Mesenchymal stem cell (in vitro differentiated cells and primary cell): ENCODE data around the gene FMN2.
A peak's percentile ranks its signal among the peaks of the same experiment; 100 is the strongest.

Experiments
- DNase-seq: peaks from one replicate; pipeline ENCODE4 v3.0.0-alpha.2; 2013
- H2AFZ ChIP-seq: one replicate; pipeline ENCODE4 v1.6.1; 2013; ENCODE audit warnings: low read depth, mild to moderate bottlenecking, control low read depth, inconsistent platforms, low read length, moderate library complexity
- H2AK5ac ChIP-seq: 2 replicates; pipeline ENCODE4 v1.6.1; 2013; ENCODE audit warnings: low read length, moderate library complexity, mild to moderate bottlenecking, inconsistent platforms; ENCODE audit not compliant: severe bottlenecking
- H2BK120ac ChIP-seq: one replicate; pipeline ENCODE4 v1.6.1; 2013; ENCODE audit warnings: low read depth, mild to moderate bottlenecking, inconsistent platforms, low read length, moderate library complexity
- H2BK12ac ChIP-seq, 2 experiments: one replicate each; pipeline ENCODE4 v1.6.1; 2013; ENCODE audit warnings: inconsistent platforms in 2 of 2, low read length in 2 of 2, mild to moderate bottlenecking in 2 of 2, moderate library complexity in 2 of 2, control low read depth in 1 of 2
- H2BK15ac ChIP-seq: one replicate; pipeline ENCODE4 v1.6.1; 2013; ENCODE audit warnings: mild to moderate bottlenecking, low read depth, inconsistent platforms; ENCODE audit not compliant: poor library complexity, severe bottlenecking
- H2BK5ac ChIP-seq: 2 replicates; pipeline ENCODE4 v1.6.1; 2013; ENCODE audit warnings: low read depth, mild to moderate bottlenecking, low read length, control low read depth, inconsistent platforms; ENCODE audit not compliant: poor library complexity, severe bottlenecking
- H3K14ac ChIP-seq, 2 experiments: one replicate each; pipeline ENCODE4 v1.6.1; 2013; ENCODE audit warnings: inconsistent platforms in 2 of 2, low read length in 2 of 2, control low read depth in 1 of 2, mild to moderate bottlenecking in 1 of 2, moderate library complexity in 1 of 2
- H3K18ac ChIP-seq, 2 experiments: one replicate each; pipeline ENCODE4 v1.6.1; 2013; ENCODE audit warnings: inconsistent platforms in 2 of 2, low read length in 2 of 2, control low read depth in 1 of 2, low read depth in 1 of 2, mild to moderate bottlenecking in 1 of 2
- H3K23ac ChIP-seq, 2 experiments: one replicate each; pipeline ENCODE4 v1.6.1; 2013; ENCODE audit warnings: inconsistent platforms in 2 of 2, low read length in 2 of 2, mild to moderate bottlenecking in 2 of 2, moderate library complexity in 2 of 2, control low read depth in 1 of 2
- H3K27ac ChIP-seq: 2 replicates; pipeline ENCODE4 v1.5.1; 2013; ENCODE audit warnings: mild to moderate bottlenecking, moderate library complexity, low read length, control low read depth, inconsistent platforms; ENCODE audit not compliant: poor library complexity, severe bottlenecking
- H3K27me3 ChIP-seq, 2 experiments: 2 replicates each; pipeline versions ENCODE4 v1.6.1 to v1.7.0; 2013; ENCODE audit warnings: low read length in 2 of 2, mild to moderate bottlenecking in 2 of 2, moderate library complexity in 2 of 2, control low read depth in 1 of 2, inconsistent platforms in 1 of 2; ENCODE audit not compliant: control insufficient read depth in 1 of 2, insufficient read depth in 1 of 2
- H3K36me3 ChIP-seq, 2 experiments: 2 replicates each; pipeline versions ENCODE4 v1.6.1 to v1.7.0; 2013; ENCODE audit warnings: low read length in 2 of 2, control low read depth in 1 of 2, inconsistent platforms in 1 of 2, low read depth in 1 of 2, mild to moderate bottlenecking in 1 of 2; ENCODE audit not compliant: insufficient read depth in 2 of 2, control insufficient read depth in 1 of 2
- H3K4ac ChIP-seq, 2 experiments: one replicate each; pipeline ENCODE4 v1.6.1; 2013; ENCODE audit warnings: inconsistent platforms in 2 of 2, low read length in 2 of 2, mild to moderate bottlenecking in 2 of 2, moderate library complexity in 2 of 2, control low read depth in 1 of 2, low read depth in 1 of 2
- H3K4me1 ChIP-seq: 2 replicates; pipeline ENCODE4 v1.6.1; 2013; ENCODE audit warnings: low read depth, low read length, control low read depth; ENCODE audit not compliant: control insufficient read depth, insufficient read depth
- H3K4me2 ChIP-seq: 2 replicates; pipeline ENCODE4 v1.6.1; 2013; ENCODE audit warnings: low read length, mild to moderate bottlenecking, inconsistent platforms; ENCODE audit not compliant: poor library complexity, severe bottlenecking
- H3K4me3 ChIP-seq, 2 experiments: 2 replicates each; pipeline versions ENCODE4 v1.5.1 to v1.7.0; 2013; ENCODE audit warnings: low read length in 2 of 2, mild to moderate bottlenecking in 2 of 2, control low read depth in 1 of 2, low read depth in 1 of 2; ENCODE audit not compliant: insufficient read depth in 1 of 2
- H3K79me1 ChIP-seq: replicated peaks from 2 replicates; pipeline ENCODE4 v1.6.1; 2013; ENCODE audit warnings: mild to moderate bottlenecking, control low read depth, low read length, inconsistent platforms; ENCODE audit not compliant: poor library complexity, severe bottlenecking
- H3K9ac ChIP-seq: 2 replicates; pipeline ENCODE4 v1.7.0; 2013; ENCODE audit warnings: mild to moderate bottlenecking, low read length, moderate library complexity
- H3K9me3 ChIP-seq: 2 replicates; pipeline ENCODE4 v1.7.0; 2013; ENCODE audit warnings: mild to moderate bottlenecking, low read length; ENCODE audit not compliant: control insufficient read depth
- H4K8ac ChIP-seq: one replicate; pipeline ENCODE4 v1.6.1; 2013; ENCODE audit warnings: inconsistent platforms, mild to moderate bottlenecking, low read length, moderate library complexity
- H4K91ac ChIP-seq: one replicate; pipeline ENCODE4 v1.6.1; 2013; ENCODE audit warnings: mild to moderate bottlenecking, low read length, inconsistent platforms
- WGBS: methylation state at CpG from one replicate; pipeline ENCODE4 v1.1.7; 2013; ENCODE audit warnings: mixed read lengths; 5-methylcytosine and 5-hydroxymethylcytosine counted together

The FMN2 gene

DNA sequence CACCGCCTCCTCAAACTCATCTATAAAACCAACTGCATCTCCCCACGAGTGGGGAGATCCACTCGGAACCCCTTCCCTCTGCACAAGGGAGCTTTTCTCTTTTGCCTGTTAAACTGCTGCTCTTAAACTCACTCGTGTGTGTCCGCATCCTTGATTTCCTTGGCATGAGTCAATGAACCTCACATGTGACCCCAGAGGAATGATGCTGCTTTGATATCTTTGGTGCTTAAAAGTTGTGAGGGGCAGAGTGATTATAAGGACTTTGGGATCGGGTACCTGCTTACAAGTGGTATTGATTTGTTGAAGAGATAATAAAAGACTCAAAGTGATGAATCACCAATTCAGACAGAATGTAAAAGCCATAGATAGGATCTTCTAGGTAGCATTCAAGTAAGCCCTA is 394.9 kb downstream of the FMN2 start:
- H2BK15ac ChIP-seq, result no peak overlapping the region
- 89% methylated on average over 6 of the region's 6 CpGs for WGBS
- H3K9ac ChIP-seq, result no peak overlapping the region
- no peak overlapping the region for H3K23ac ChIP-seq
- H3K4ac ChIP-seq, result no peak overlapping the region
- H2AFZ ChIP-seq, result no peak overlapping the region
- no peak overlapping the region for H2AK5ac ChIP-seq
- no peak overlapping the region for H2BK5ac ChIP-seq
- DNase-seq, result no peak
- H3K36me3 ChIP-seq, result peaks cover 0 to 26% of the 10 kb centered on the region in 2 experiments
- H3K27ac ChIP-seq, result no peak overlapping the region
- H2BK120ac ChIP-seq, result no peak overlapping the region
- H4K91ac ChIP-seq, result no peak overlapping the region
- H3K27me3 ChIP-seq, result no peaks in the 10 kb centered on the region
- H4K8ac ChIP-seq, result no peak overlapping the region
- no peak overlapping the region for H3K4me3 ChIP-seq
- H3K4me2 ChIP-seq, result no peak overlapping the region
- peaks cover 12% of the 10 kb centered on the region for H3K4me1 ChIP-seq
- no peaks in the 10 kb centered on the region for H3K79me1 ChIP-seq
- H2BK12ac ChIP-seq, result no peak overlapping the region
- H3K14ac ChIP-seq, result no peak overlapping the region
- H3K18ac ChIP-seq, result no peak overlapping the region
- no peaks in the 10 kb centered on the region for H3K9me3 ChIP-seq

DNA sequence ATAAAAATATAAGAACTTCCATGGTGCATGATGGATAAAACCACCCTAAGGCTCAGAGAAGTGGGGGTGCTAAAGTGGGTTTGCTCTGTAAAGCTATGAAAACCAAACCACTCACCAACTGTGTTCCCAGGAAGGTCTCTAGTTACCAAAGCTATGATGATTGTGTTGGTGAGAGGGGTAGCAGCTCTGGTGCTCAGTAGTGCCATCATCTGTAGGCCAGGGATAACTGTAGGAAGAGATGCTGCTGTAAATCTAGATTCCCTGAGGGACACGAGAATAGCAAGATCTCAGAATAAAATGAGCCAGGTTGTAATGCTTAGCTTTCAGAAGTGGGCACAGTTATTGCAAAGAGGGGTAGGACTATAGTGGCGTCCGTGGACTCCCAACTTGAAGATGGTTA is 395.8 kb downstream of the FMN2 start:
- Histone ChIP-seq H3K18ac (no peak overlapping the region), H3K27me3 (no peaks in the 10 kb centered on the region)
- WGBS, result 91% methylated on average over 3 of the region's 3 CpGs

DNA sequence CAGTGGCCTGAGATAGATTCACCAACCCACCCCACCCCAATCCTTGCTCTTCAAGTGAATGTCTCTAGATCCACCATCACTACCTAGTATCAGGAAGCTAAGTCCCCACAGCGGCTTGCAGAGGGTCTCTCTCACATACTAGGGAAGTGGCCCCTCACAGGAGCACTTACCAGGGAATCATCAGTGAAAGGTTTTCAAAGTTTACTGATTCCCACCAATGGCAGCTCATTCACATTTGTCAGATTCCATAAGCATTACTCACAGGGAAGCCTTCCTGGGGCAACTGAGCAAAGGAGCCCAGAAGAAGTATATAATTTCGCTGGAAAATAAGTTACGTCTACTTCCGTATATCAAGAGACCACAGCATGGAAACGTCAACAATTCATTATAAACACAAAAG is 399.5 kb downstream of the FMN2 start:
- no peak overlapping the region for H4K91ac ChIP-seq
- no peak overlapping the region for H3K4me2 ChIP-seq
- no peak overlapping the region for H3K4ac ChIP-seq
- H3K36me3 ChIP-seq, result peaks cover 0 to 41% of the 10 kb centered on the region in 2 experiments
- no peak overlapping the region for H2BK12ac ChIP-seq
- H3K4me1 ChIP-seq, result peaks cover 9% of the 10 kb centered on the region
- no peaks in the 10 kb centered on the region for H3K27me3 ChIP-seq
- H3K23ac ChIP-seq, result no peak overlapping the region
- H3K9me3 ChIP-seq, result no peaks in the 10 kb centered on the region
- H3K79me1 ChIP-seq, result no peaks in the 10 kb centered on the region
- peak overlapping the region; percentile 27 for H3K27ac ChIP-seq
- WGBS, result 15% methylated on average over 4 of the region's 5 CpGs
- no peak overlapping the region for H2BK5ac ChIP-seq
- no peak overlapping the region for H3K9ac ChIP-seq
- no peak overlapping the region for H2BK120ac ChIP-seq
- no peak overlapping the region for H2AFZ ChIP-seq
- H3K4me3 ChIP-seq, result no peak overlapping the region
- H2BK15ac ChIP-seq, result no peak overlapping the region
- H3K14ac ChIP-seq, result no peak overlapping the region
- DNase-seq, result peak; percentile 69
- no peak overlapping the region for H3K18ac ChIP-seq
- H2AK5ac ChIP-seq, result no peak overlapping the region
- H4K8ac ChIP-seq, result no peak overlapping the region

More for the DNA sequence above, 395.8 kb downstream of the FMN2 start:
- Histone ChIP-seq H2BK15ac (no peak overlapping the region), H3K9ac (no peak overlapping the region), H3K79me1 (no peaks in the 10 kb centered on the region), H2BK120ac (no peak overlapping the region), H3K4me1 (peaks cover 12% of the 10 kb centered on the region), H3K23ac (no peak overlapping the region), H3K4me2 (no peak overlapping the region), H2BK5ac (peak overlapping the region; percentile 59), H2BK12ac (no peak overlapping the region), H3K27ac (no peak overlapping the region), H4K8ac (no peak overlapping the region), H2AK5ac (peak overlapping the region; percentile 33), H4K91ac (no peak overlapping the region), H3K4ac (no peak overlapping the region), H3K36me3 (peaks cover 0 to 35% of the 10 kb centered on the region in 2 experiments), H2AFZ (no peak overlapping the region), H3K9me3 (no peaks in the 10 kb centered on the region), H3K14ac (no peak overlapping the region), H3K4me3 (no peak overlapping the region)
- no peak for DNase-seq

DNA sequence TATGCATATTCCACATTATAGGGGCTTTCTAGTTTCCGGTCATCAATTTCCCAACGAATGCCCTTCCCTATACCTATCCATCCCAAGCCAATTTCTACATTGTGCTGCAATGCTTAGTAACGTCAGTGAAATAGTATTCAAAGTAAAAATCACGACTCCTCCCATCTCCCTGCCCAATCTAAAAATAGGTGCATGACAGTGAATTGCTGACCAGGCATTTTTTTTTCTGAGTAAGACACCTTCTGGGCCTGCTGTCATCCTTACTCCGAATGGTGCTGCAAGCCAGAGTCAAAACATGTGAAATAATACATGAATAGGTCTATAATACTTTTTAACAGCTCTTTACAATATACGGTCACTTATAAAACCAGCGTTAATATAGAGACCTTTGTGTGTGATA is 400.1 kb downstream of the FMN2 start:
- DNase-seq, result no peak
- Histone ChIP-seq H4K91ac (no peak overlapping the region), H3K23ac (no peak overlapping the region), H3K79me1 (no peaks in the 10 kb centered on the region), H3K4me2 (no peak overlapping the region), H2BK120ac (no peak overlapping the region), H3K36me3 (peaks cover 0 to 45% of the 10 kb centered on the region in 2 experiments), H3K9me3 (no peaks in the 10 kb centered on the region), H3K4ac (no peak overlapping the region), H3K4me3 (no peak overlapping the region), H3K9ac (no peak overlapping the region), H2BK15ac (no peak overlapping the region), H2AFZ (no peak overlapping the region), H3K27me3 (no peaks in the 10 kb centered on the region), H2BK5ac (no peak overlapping the region), H4K8ac (no peak overlapping the region), H3K4me1 (peaks cover 5% of the 10 kb centered on the region), H3K18ac (no peak overlapping the region), H2BK12ac (no peak overlapping the region), H2AK5ac (no peak overlapping the region), H3K27ac (peak overlapping the region; percentile 21), H3K14ac (no peak overlapping the region)
- 73% methylated on average over 4 of the region's 7 CpGs for WGBS
